ENCODE measurements around the gene APBA2.
"Not testable (repeated sequence)": the region's sequence is repeated elsewhere in the genome, so short reads cannot be mapped to it uniquely, and the experiment has no call there.

The APBA2 gene

GRCh38 chr15:28878209-28878608 is 7.6 kb upstream of the APBA2 start:
- DNase-seq (ENCODE audit: low read depth) = no peak

DNA sequence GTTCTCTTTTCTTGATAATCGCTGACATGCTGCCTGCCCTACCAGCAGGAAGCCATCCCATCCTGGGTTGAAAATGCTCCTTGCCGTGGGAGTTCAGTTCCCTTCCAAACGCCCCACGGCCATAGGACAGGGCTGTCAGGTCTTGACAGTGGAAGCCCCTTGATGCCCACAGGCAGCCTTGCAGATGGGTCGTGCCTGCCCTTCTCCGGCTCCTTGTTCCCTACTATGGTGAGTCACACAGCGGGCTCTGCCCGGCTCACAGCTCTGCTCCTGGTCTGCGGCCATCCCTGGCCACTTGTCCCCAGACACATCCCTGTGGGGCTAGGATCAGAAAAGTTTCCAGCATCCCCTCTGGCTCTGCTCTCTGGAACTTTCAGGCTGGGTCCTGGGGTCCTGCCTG is 6.2 kb upstream of the APBA2 start:
- no peak for DNase-seq (ENCODE audit: low read depth)

GRCh38 chr15:28880680-28881079 is 5.1 kb upstream of the APBA2 start:
- DNase-seq (ENCODE audit: low read depth) = no peak

GRCh38 chr15:28881170-28881569 is 4.6 kb upstream of the APBA2 start:
- DNase-seq (ENCODE audit: low read depth) = peak; percentile 59

DNA sequence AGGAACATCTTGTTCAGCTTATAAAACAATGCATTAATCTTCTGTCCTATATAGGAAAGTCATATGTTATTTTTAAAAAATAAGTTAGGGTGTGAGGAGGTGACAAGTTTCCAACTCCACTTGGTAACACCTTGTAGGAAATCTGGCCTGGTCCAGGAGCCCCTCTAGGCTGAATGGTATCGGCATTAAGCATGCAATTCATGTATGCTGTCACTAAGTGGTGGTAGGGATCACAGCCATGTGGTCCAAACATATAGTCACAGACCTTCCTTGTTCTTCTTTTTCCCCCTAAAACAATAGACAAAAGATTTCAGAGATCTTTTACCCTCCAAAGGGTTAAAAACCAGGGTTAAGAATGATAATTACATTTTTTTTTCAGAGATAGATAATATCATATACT is 4.2 kb upstream of the APBA2 start:
- peak; percentile 16 for DNase-seq (ENCODE audit: low read depth)

DNA sequence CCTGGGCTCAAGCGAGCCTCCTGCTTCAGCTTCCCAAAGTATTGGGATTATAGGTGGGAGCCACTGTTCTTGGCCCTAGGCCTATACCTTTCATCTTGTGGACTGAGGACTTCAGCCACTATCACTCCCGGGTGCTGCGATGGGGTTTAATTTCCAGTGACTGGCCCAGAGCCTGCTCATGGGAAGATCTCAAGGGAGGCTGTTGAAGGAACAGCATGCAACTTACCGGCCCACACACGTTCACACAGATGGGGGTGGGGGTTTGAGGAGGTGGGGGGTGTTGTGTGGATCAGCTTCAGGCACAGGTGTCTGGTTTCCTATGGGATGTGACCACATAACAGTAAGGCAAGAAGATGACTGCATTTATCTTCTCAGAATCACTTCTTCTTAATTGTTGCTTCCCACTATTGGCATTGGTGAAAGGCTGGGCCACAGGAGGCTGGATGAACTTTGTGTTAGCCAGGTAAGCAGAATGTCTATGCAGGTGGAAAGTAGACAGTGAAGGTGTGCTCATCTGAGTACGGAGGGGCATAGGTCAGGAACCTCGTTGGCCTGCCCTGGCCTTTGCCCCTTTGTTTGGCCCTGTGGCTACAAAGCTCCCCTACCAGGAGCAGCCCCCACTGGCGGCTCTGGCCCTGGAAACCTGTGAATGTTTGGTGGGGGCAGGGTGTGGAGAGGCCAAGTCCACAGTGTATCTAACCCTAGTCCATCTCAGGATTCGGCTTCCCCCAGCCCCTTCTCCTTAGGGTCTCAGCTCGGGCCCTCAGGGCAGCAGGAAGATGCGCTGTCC is 1.4 kb upstream of the APBA2 start:
- no peak for DNase-seq (ENCODE audit: low read depth)

- peak; percentile 5 for DNase-seq (ENCODE audit: low read depth)
These were observed 595 bp upstream of the APBA2 start for GRCh38 chr15:28885128-28885629.

DNA sequence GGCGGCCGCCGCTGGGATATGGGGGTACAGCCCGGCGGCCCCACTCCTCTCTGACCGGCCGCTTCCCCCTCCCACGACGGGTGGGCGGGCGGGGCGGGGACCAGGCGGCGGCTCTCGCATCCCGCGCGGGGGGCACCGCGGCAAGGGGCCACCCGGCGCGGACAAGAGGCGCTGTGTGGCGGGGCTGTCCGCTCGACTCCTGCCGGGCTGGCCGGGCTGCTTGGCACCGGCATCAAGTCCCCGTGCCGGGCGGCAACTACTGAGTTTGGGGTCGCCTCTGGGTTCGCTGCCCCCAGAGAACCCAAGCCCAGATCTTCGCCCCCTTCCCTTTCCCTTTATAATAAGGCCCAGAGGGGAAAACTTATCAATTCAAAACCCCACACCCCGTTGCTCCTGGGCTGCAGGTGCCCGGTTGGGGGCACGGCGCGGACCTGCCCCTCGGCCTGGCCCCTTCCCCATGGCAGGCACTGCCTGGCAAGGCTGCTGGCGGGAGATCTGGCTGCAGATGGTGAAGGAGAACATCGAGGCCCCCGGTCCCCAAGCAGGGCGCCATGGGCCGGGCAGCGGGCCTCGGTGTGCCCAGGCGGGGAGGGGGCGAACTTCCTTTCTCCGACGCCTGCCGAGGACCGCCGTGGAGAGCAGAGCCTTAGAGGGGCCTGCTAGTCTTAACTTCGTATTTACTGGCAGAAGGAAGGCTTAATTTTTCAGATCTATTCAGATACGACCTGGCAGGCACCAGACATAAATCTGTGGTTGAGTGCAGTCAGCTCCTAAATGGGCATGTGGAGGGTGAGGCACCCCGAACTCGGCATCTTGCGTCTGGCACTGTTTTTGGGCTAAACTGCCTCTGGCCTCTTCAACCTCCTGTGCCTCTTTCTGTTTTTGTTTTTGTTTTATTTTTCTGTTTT is 911 bp downstream of the APBA2 start:
- DNase-seq (ENCODE audit: low read depth) = peak; percentile 27

- DNase-seq (ENCODE audit: low read depth) = peak; percentile 35
These were observed 1.8 kb downstream of the APBA2 start for GRCh38 chr15:28887339-28888174.

- DNase-seq (ENCODE audit: low read depth) = no peak
These were observed 2.6 kb downstream of the APBA2 start for GRCh38 chr15:28888302-28888894.

DNA sequence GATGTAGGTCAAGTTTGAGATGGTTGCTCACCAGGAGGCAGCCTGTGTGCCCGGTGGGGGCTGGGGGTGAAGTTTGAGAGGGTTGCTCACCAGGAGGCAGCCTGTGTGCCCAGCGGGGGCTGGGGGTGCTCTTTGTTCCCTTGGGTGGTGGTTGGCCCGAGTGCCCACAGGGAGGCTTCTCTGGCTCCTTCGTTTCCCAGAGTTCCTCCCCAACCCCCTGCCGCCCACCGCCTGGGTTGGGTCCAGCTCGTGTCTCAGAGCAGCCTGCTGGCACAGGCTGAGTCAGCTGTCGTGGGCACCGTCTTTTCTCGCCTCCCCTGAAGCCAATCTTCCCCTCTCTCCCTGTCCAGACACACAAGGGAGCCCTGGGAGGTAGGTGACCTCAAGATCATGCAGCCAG is 3.1 kb downstream of the APBA2 start:
- DNase-seq (ENCODE audit: low read depth) = no peak

DNA sequence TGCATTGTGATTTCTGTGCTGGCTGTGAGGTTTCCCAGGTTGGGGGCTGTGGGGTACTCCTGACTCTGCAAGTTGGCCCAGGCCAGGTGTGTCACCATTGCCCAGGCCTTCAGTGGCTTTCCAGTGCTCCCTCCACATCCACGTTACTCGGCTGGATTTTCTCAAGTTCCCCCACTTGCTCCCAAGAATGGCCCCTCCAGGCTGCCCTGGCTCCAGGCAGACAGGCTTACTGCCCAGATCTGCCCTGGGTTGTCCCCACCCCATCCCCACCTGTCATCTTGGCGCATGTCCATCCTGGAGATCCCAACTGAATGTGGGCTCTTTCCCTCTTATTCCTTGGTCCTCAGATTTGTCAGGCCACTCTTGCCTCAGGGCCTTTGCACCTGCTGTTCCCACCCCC is 3.6 kb downstream of the APBA2 start:
- no peak for DNase-seq (ENCODE audit: low read depth)

- not testable (repeated sequence) for DNase-seq (ENCODE audit: low read depth)
These were observed 4.1 kb downstream of the APBA2 start for GRCh38 chr15:28889871-28890270.

DNA sequence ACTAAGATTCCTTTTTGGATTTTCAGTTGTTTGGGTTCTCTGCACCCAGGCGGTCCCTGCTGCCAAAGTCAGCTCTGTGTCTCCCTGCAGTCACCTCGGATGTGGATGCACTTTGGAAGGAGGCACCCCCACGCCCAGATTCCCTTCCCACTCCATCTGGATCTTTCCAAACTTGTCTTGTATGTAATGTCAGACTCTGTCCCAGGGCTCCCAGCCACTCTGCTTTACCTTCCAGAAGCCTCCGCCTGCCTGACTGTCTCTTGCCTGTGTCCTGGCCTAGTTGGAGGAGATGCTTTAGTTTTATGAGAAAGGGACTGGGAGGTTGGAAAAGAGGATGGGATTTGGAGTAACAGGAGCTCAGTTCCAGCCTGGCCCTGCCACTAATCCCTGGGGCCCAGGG is 4.5 kb downstream of the APBA2 start:
- DNase-seq (ENCODE audit: low read depth) = not testable (repeated sequence)

GRCh38 chr15:28890711-28891495 is 5.1 kb downstream of the APBA2 start:
- peak; percentile 21 for DNase-seq (ENCODE audit: low read depth)

GRCh38 chr15:28891588-28891987 is 5.8 kb downstream of the APBA2 start:
- peak; percentile 11 for DNase-seq (ENCODE audit: low read depth)

DNA sequence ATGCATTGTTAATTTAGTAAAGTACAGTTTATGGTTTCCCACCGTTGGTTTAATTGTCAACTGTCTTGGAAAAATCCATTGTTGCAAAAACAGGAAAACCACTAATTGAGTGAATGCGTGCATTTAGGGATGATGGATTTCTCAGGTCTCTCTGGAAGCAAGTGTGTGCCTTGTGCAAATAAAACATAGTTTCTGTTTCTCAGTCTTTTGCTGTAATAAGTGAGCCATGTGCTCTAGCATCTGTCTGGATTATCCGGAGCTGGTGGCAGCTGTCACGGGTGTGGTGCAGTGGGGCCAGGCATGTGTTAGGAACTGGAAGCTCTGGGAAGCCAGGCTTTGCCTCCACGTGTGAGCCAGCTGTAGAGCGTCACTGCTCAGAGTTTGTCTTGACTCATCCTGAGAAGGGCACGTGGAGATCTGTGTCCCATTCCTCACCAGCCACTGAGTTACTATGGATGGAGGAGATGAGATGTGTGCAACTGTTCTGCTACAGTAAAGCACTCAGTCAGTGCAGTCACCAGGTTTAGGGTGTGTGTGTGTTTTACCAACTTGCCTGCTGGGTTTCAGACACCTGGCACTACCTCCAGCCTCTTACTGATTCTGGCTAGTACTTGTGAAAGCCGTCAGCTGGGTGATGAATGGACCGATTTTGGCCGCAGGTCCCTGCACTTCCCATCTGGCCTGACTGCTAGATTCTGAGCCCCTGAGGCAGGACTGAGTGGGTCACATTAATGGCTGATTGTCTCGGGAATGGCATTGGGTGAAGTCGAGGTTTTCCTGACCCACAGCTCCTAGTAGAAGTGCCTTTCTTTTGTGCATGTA is 7.2 kb downstream of the APBA2 start:
- peak; percentile 76 for DNase-seq (ENCODE audit: low read depth)

DNA sequence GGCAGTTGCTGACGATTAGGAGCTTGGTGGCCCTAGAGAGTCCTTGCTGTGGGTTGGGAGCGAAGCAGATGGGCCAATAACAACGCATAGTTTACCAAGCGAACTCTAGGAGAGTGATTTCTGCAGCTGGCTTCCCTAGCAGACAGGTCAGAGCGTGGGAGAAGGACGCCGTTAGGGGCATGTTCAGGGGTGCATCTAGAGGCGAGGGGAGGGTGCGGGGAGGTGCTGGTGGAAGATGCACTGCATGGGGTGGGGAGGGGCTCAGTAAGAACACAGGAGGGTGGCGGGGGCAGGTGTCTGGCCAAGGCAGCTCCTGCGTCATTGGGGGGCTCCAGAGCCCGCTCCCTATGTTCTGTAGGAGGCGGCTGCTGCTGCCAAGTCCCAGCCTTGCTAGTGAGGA is 8.9 kb downstream of the APBA2 start:
- no peak for DNase-seq (ENCODE audit: low read depth)

- no peak for DNase-seq (ENCODE audit: low read depth)
These were observed 9.4 kb downstream of the APBA2 start for GRCh38 chr15:28895146-28895545.

- no peak for DNase-seq (ENCODE audit: low read depth)
These were observed 9.8 kb downstream of the APBA2 start for GRCh38 chr15:28895566-28895965.
